Loucy (cell line): ENCODE measurements around the gene ACOT8.

Experiments
- CTCF ChIP-seq: fragments of 200-600 bp; sonication (generic); conservative IDR thresholded peaks from 2 replicates; pipeline ENCODE4 v1.5.1; 2014; ENCODE audit warnings: mild to moderate bottlenecking, antibody characterized with exemption, low read length
- EZH2phosphoT487 ChIP-seq: fragments of 200-600 bp; IDR thresholded peaks from 2 replicates; pipeline ENCODE4 v1.6.1; 2018; ENCODE audit warnings: antibody characterized with exemption, mild to moderate bottlenecking, moderate library complexity, borderline replicate concordance

GRCh38 chr20:45896641-45897161, 39.5 kb upstream of the ACOT8 start:
- TF ChIP-seq CTCF (no peak), EZH2phosphoT487 (no peak)
